Aorta (tissue), 5 donors: ENCODE measurements around the gene C19orf44. TPM values are rescaled to one million over a fixed set of nuclear protein-coding genes. Genes with fewer than 3 reads are reported as not detected.
"Not testable (repeated sequence)": the region's sequence is repeated elsewhere in the genome, so short reads cannot be mapped to it uniquely, and the experiment has no call there.

Source experiments
- ATAC-seq: fragments of 200-7000 bp; cut with Tn5 transposase; one replicate; pipeline ENCODE4 v1.9.1; 2022; ENCODE audit warnings: moderate library complexity; ENCODE audit not compliant: low FRiP score
- DNase-seq, 2 donors: peaks; one replicate each; pipeline ENCODE4 v3.0.0-alpha.2; 2020
- H3K27ac ChIP-seq, 2 donors: one replicate each; pipeline ENCODE4 v1.5.1; 2013; ENCODE audit warnings: low read length in 2 of 2, mild to moderate bottlenecking in 2 of 2, moderate library complexity in 2 of 2, control low read depth in 1 of 2, inconsistent platforms in 1 of 2, low read depth in 1 of 2
- H3K27me3 ChIP-seq, 2 donors: one replicate each; pipeline ENCODE4 v1.6.1; 2013; ENCODE audit warnings: control low read depth in 1 of 2, low read length in 1 of 2, mild to moderate bottlenecking in 1 of 2, moderate library complexity in 1 of 2; ENCODE audit not compliant: insufficient read depth in 2 of 2, control insufficient read depth in 1 of 2
- H3K36me3 ChIP-seq, 2 donors: one replicate each; pipeline ENCODE4 v1.6.1; 2013; ENCODE audit warnings: control low read depth in 1 of 2, low read length in 1 of 2, mild to moderate bottlenecking in 1 of 2; ENCODE audit not compliant: insufficient read depth in 2 of 2, control insufficient read depth in 1 of 2
- H3K4me1 ChIP-seq, 2 donors: one replicate each; pipeline ENCODE4 v1.6.1; 2013; ENCODE audit warnings: low read length in 2 of 2, control low read depth in 1 of 2, mild to moderate bottlenecking in 1 of 2, moderate library complexity in 1 of 2; ENCODE audit not compliant: insufficient read depth in 2 of 2, control insufficient read depth in 1 of 2
- H3K4me3 ChIP-seq, 2 donors: one replicate each; pipeline ENCODE4 v1.5.1; 2013; ENCODE audit warnings: low read length in 2 of 2, control low read depth in 1 of 2, mild to moderate bottlenecking in 1 of 2
- H3K9me3 ChIP-seq: one replicate; pipeline ENCODE4 v1.6.1; 2013; ENCODE audit warnings: mild to moderate bottlenecking, low read length; ENCODE audit not compliant: control insufficient read depth
- WGBS, 2 donors: extraction: QIAGEN DNeasy Blood & Tissue Kit; methylation state at CpG; one replicate each; pipeline ENCODE4 v1.1.7; 2013; 5-methylcytosine and 5-hydroxymethylcytosine counted together
- intact Hi-C, 2 donors: fragments of 100-400 bp; cut with DNase I; formaldehyde crosslinking; loops; one replicate each; pipeline versions ENCODE4 v1.14.2 to v1.15.0; 2022
- polyA plus RNA-seq, 2 donors: library from polyadenylated mRNA; stranded (reverse); fragments of 200-250 nt; gene quantifications; one replicate each; pipeline ENCODE4 v1.2.3, GENCODE V29; 2013
- total RNA-seq, 2 donors: library from RNA; stranded (reverse); fragmentation: NEBNext Ultra II Directional; extraction: Animal tissue kit (Norgen Biotek cat#: 25700); gene quantifications; one replicate each; pipeline ENCODE4 v1.2.1, GENCODE V29; 2021
- donor health status: healthy with polysubstance abuse.
- donor health status: Bipolar disorder and iron deficiency.
- donor health status: DM: no; HTN: no; CAD: no.
- donor health status: DM: no; HTN: no; CAD: no.
- donor health status: DM: yes; HTN: yes; CAD: no.

The C19orf44 gene
- total and polyA plus RNA-seq, 4 donors = 1.4 to 8.2 (median 5.0) TPM

GRCh38 chr19:16543734-16544133 lies 47.5 kb downstream of the C19orf44 start:
- ATAC-seq, DNase-seq, H3K9me3 ChIP-seq, H3K27me3 ChIP-seq, H3K36me3 ChIP-seq, H3K4me1 ChIP-seq, H3K27ac ChIP-seq, H3K4me3 ChIP-seq: not testable (repeated sequence)
- WGBS, 2 donors = 80 to 85% methylated on average over 6 of the region's 6 CpGs
- intact Hi-C loops = loop anchor here in 1 of 2 donors (1.0 kb wide), 1 partner anchor 28 kb away; no protein-coding TSS in a partner anchor

GRCh38 chr19:16544473-16545231 lies 48.5 kb downstream of the C19orf44 start:
- Histone ChIP-seq H3K9me3 (no peaks in the 10 kb centered on the region), H3K36me3 (no peaks in the 10 kb centered on the region), H3K27ac (no peak overlapping the region), H3K4me1 (peaks cover 0 to 6% of the 10 kb centered on the region in 2 donors), H3K27me3 (no peaks in the 10 kb centered on the region), H3K4me3 (no peak overlapping the region)
- intact Hi-C loops = no loop called here
- ATAC-seq (no peak), DNase-seq (no peak)
- 92% methylated on average over 11 of the region's 11 CpGs for whole genome bisulfite sequencing, 2 donors

DNA sequence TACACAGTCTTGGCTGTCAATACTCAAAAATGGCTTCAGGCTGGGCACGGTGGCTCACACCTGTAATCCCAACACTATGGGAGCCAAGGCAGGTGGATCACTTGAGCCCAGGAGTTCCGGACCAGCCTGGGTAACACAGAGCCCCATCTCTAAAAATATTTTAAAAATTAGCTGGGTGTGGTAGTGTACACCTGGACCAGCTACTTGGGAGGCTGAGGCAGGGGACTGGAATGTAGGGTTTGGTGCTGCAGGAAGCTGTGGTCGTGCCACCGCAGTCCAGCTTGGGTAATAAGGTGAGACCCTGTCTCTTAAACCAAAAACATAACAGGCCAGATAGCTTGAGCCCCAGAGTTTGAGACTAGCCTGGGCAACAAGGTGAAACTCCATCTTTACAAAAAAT lies 52.8 kb downstream of the C19orf44 start:
- Histone ChIP-seq H3K9me3 (no peaks in the 10 kb centered on the region), H3K36me3 (peaks cover 0 to 4% of the 10 kb centered on the region in 2 donors), H3K4me3 (no peak overlapping the region), H3K27me3 (no peaks in the 10 kb centered on the region), H3K27ac (no peak overlapping the region), H3K4me1 (no peaks in the 10 kb centered on the region)
- intact Hi-C loops = no loop called here
- 92 to 96% methylated on average over 4 of the region's 4 CpGs for WGBS, 2 donors
- ATAC-seq = no peak
- no peak for DNase-seq

GRCh38 chr19:16551902-16552301 lies 55.7 kb downstream of the C19orf44 start:
- H3K4me1 ChIP-seq, intact Hi-C loops, H3K27ac ChIP-seq, H3K36me3 ChIP-seq, DNase-seq, H3K4me3 ChIP-seq, H3K9me3 ChIP-seq, H3K27me3 ChIP-seq, ATAC-seq: not testable (repeated sequence)
- 90% methylated on average over 6 of the region's 6 CpGs for WGBS, 2 donors

GRCh38 chr19:16554776-16555175 lies 58.6 kb downstream of the C19orf44 start:
- Histone ChIP-seq H3K4me1 (no peaks in the 10 kb centered on the region), H3K4me3 (no peak overlapping the region), H3K9me3 (no peaks in the 10 kb centered on the region), H3K36me3 (peaks cover 0 to 4% of the 10 kb centered on the region in 2 donors), H3K27ac (no peak overlapping the region), H3K27me3 (no peaks in the 10 kb centered on the region)
- WGBS, 2 donors = 91 to 95% methylated on average over 8 of the region's 8 CpGs
- no peak for DNase-seq
- ATAC-seq = no peak
- intact Hi-C loops = no loop called here

DNA sequence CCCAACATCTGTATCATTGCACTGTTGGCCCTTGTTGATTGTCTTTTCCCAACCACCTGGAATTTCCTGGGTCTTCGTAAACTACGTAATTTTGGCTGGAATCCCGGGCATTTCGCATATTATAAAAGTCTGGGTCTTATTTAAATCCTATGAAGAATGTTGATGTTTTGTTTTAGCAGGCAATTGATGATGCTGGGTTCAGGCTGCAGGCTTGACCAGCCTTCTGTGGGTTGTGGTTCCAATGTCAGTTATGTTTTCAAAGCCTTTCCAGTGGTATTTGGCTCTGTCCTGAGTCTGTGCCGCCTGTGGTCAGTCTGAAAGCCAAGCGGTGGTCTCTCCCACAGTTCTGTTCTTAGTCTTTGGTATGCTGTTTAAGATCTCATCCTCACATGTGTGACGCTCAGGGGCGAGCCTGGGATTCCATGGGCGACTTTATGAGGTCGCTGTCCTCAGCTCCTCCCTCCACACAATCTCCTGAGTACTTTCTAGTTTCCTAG lies 63.6 kb downstream of the C19orf44 start:
- Histone ChIP-seq H3K4me3 (no peak overlapping the region), H3K9me3 (no peaks in the 10 kb centered on the region), H3K27me3 (no peaks in the 10 kb centered on the region), H3K4me1 (no peaks in the 10 kb centered on the region), H3K27ac (no peak overlapping the region), H3K36me3 (peaks cover 2 to 3% of the 10 kb centered on the region in 2 donors)
- intact Hi-C loops = no loop called here
- no peak for DNase-seq
- WGBS, 2 donors = 86 to 89% methylated on average over 10 of the region's 10 CpGs
- no peak for ATAC-seq

- ATAC-seq (no peak), DNase-seq (no peak)
- no peaks in the 10 kb centered on the region for H3K27me3 ChIP-seq
- no peak overlapping the region for H3K4me3 ChIP-seq
- H3K4me1 ChIP-seq = no peaks in the 10 kb centered on the region
- H3K9me3 ChIP-seq = no peaks in the 10 kb centered on the region
- no peak overlapping the region for H3K27ac ChIP-seq
- WGBS, 2 donors = 80 to 84% methylated on average over 8 of the region's 8 CpGs
- H3K36me3 ChIP-seq = peaks cover 2 to 3% of the 10 kb centered on the region in 2 donors
- intact Hi-C loops = no loop called here
These were observed 65.2 kb downstream of the C19orf44 start for GRCh38 chr19:16561382-16561781.

DNA sequence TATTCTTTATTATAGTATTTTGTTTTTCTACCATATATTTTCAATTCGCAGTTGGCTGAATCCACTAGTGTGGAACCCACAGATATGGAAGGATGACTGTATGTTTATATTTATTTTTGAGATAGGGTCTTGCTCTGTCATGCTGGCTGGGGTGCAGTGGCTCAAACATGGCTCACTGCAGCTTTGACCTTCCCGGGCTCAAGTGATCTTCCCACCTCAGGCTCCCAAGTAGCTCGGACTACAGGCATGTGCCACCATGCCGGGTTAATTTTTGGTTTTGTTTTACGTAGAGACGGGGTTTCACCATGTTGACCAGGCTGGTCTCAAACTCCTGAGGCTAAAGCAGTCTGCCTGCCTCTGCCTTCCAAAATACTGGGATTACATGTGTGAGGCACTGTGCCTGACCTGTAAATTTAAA lies 66.4 kb downstream of the C19orf44 start:
- ATAC-seq (no peak), DNase-seq (no peak)
- Histone ChIP-seq H3K4me1 (no peaks in the 10 kb centered on the region), H3K9me3 (no peaks in the 10 kb centered on the region), H3K27ac (no peak overlapping the region), H3K4me3 (no peak overlapping the region), H3K36me3 (peaks cover 2 to 3% of the 10 kb centered on the region in 2 donors), H3K27me3 (no peaks in the 10 kb centered on the region)
- WGBS, 2 donors = 88 to 90% methylated on average over 6 of the region's 6 CpGs
- intact Hi-C loops = no loop called here

- Histone ChIP-seq H3K27me3 (no peaks in the 10 kb centered on the region), H3K4me3 (no peak overlapping the region), H3K36me3 (peaks cover 2 to 3% of the 10 kb centered on the region in 2 donors), H3K9me3 (no peaks in the 10 kb centered on the region), H3K4me1 (no peaks in the 10 kb centered on the region), H3K27ac (no peak overlapping the region)
- DNase-seq = no peak
- intact Hi-C loops = no loop called here
- no peak for ATAC-seq
- WGBS, 2 donors = 81 to 82% methylated on average over 7 of the region's 7 CpGs
These were observed 68.6 kb downstream of the C19orf44 start for GRCh38 chr19:16564842-16565241.
